Activated T-cell treated with anti-CD3 and anti-CD28 coated beads, Interleukin-2, amount 50 U/mL, for 24 hours (primary cell): ENCODE measurements around the gene DMD.
"Not testable (repeated sequence)": the region's sequence is repeated elsewhere in the genome, so short reads cannot be mapped to it uniquely, and the experiment has no call there.

Source experiments
- DNase-seq: peaks from one replicate; pipeline ENCODE4 v3.0.0-alpha.2; 2020
- H3K27ac Mint-ChIP-seq: 2 replicates; pipeline ENCODE4 v1.8.0; 2020; ENCODE audit warnings: mild to moderate bottlenecking, mixed read lengths
- H3K27me3 Mint-ChIP-seq: 2 replicates; pipeline ENCODE4 v1.8.0; 2020; ENCODE audit warnings: mixed read lengths
- H3K36me3 Mint-ChIP-seq: 2 replicates; pipeline ENCODE4 v1.8.0; 2020; ENCODE audit warnings: low read depth, mixed read lengths
- H3K4me1 Mint-ChIP-seq: 2 replicates; pipeline ENCODE4 v1.8.0; 2020; ENCODE audit warnings: low read depth, mixed read lengths
- H3K4me3 Mint-ChIP-seq: 2 replicates; pipeline ENCODE4 v1.8.0; 2020; ENCODE audit warnings: mild to moderate bottlenecking, moderate library complexity, mixed read lengths
- H3K9me3 Mint-ChIP-seq: 2 replicates; pipeline ENCODE4 v1.8.0; 2020; ENCODE audit warnings: mixed read lengths

The DMD gene

GRCh38 chrX:33128048-33128805, 83.1 kb downstream of the DMD start:
- Mint-ChIP-seq H3K4me1 (no peaks in the 10 kb centered on the region), H3K4me3 (no peak overlapping the region), H3K27me3 (peaks cover 8% of the 10 kb centered on the region), H3K9me3 (no peaks in the 10 kb centered on the region), H3K36me3 (no peaks in the 10 kb centered on the region), H3K27ac (no peak overlapping the region)
- no peak for DNase-seq

GRCh38 chrX:33126469-33126868, 84.9 kb downstream of the DMD start:
- no peak for DNase-seq
- Mint-ChIP-seq H3K4me3 (no peak overlapping the region), H3K4me1 (no peaks in the 10 kb centered on the region), H3K27me3 (peaks cover 8% of the 10 kb centered on the region), H3K9me3 (no peaks in the 10 kb centered on the region), H3K36me3 (no peaks in the 10 kb centered on the region), H3K27ac (no peak overlapping the region)

GRCh38 chrX:33109858-33110257, 101.5 kb downstream of the DMD start:
- Mint-ChIP-seq H3K9me3 (no peaks in the 10 kb centered on the region), H3K36me3 (no peaks in the 10 kb centered on the region), H3K4me1 (no peaks in the 10 kb centered on the region), H3K27me3 (peaks cover 10% of the 10 kb centered on the region), H3K4me3 (no peak overlapping the region), H3K27ac (no peak overlapping the region)
- no peak for DNase-seq

- H3K4me1 Mint-ChIP-seq: no peaks in the 10 kb centered on the region
- H3K9me3 Mint-ChIP-seq: no peaks in the 10 kb centered on the region
- no peak overlapping the region for H3K27ac Mint-ChIP-seq
- H3K36me3 Mint-ChIP-seq: no peaks in the 10 kb centered on the region
- DNase-seq: no peak
- no peak overlapping the region for H3K4me3 Mint-ChIP-seq
- H3K27me3 Mint-ChIP-seq: peaks cover 20% of the 10 kb centered on the region
Measured at GRCh38 chrX:33106737-33107136, 104.6 kb downstream of the DMD start.

GRCh38 chrX:33095079-33095478, 116.3 kb downstream of the DMD start:
- Mint-ChIP-seq H3K4me1 (no peaks in the 10 kb centered on the region), H3K36me3 (no peaks in the 10 kb centered on the region), H3K27ac (no peak overlapping the region), H3K27me3 (no peaks in the 10 kb centered on the region), H3K9me3 (no peaks in the 10 kb centered on the region), H3K4me3 (no peak overlapping the region)
- DNase-seq: no peak

GRCh38 chrX:33087411-33087810, 123.9 kb downstream of the DMD start:
- Mint-ChIP-seq H3K27me3 (peaks cover 5% of the 10 kb centered on the region), H3K4me1 (no peaks in the 10 kb centered on the region), H3K36me3 (no peaks in the 10 kb centered on the region), H3K9me3 (no peaks in the 10 kb centered on the region), H3K4me3 (no peak overlapping the region), H3K27ac (no peak overlapping the region)
- no peak for DNase-seq

GRCh38 chrX:33086886-33087285, 124.5 kb downstream of the DMD start:
- DNase-seq: no peak
- H3K4me1 Mint-ChIP-seq: no peaks in the 10 kb centered on the region
- H3K4me3 Mint-ChIP-seq: no peak overlapping the region
- H3K27ac Mint-ChIP-seq: no peak overlapping the region
- H3K36me3 Mint-ChIP-seq: no peaks in the 10 kb centered on the region
- H3K9me3 Mint-ChIP-seq: no peaks in the 10 kb centered on the region
- peaks cover 5% of the 10 kb centered on the region for H3K27me3 Mint-ChIP-seq

GRCh38 chrX:33082371-33082770, 129.0 kb downstream of the DMD start:
- H3K27ac Mint-ChIP-seq: no peak overlapping the region

GRCh38 chrX:33078273-33078672, 133.1 kb downstream of the DMD start:
- H3K36me3 Mint-ChIP-seq: no peaks in the 10 kb centered on the region
- no peaks in the 10 kb centered on the region for H3K4me1 Mint-ChIP-seq
- no peak overlapping the region for H3K27ac Mint-ChIP-seq
- H3K9me3 Mint-ChIP-seq: peaks cover 5% of the 10 kb centered on the region
- peaks cover 14% of the 10 kb centered on the region for H3K27me3 Mint-ChIP-seq
- H3K4me3 Mint-ChIP-seq: no peak overlapping the region
- DNase-seq: no peak

More at GRCh38 chrX:33082371-33082770, 129.0 kb downstream of the DMD start:
- H3K36me3 Mint-ChIP-seq: no peaks in the 10 kb centered on the region
- DNase-seq: no peak
- peaks cover 5% of the 10 kb centered on the region for H3K9me3 Mint-ChIP-seq
- no peak overlapping the region for H3K4me3 Mint-ChIP-seq
- peaks cover 5% of the 10 kb centered on the region for H3K27me3 Mint-ChIP-seq
- H3K4me1 Mint-ChIP-seq: no peaks in the 10 kb centered on the region

- H3K4me3 Mint-ChIP-seq, H3K4me1 Mint-ChIP-seq, H3K36me3 Mint-ChIP-seq, H3K9me3 Mint-ChIP-seq, H3K27ac Mint-ChIP-seq, DNase-seq: not testable (repeated sequence)
- H3K27me3 Mint-ChIP-seq: peaks cover 12% of the 10 kb centered on the region
Measured at GRCh38 chrX:33073660-33074059, 137.7 kb downstream of the DMD start.

GRCh38 chrX:33065415-33065814, 145.9 kb downstream of the DMD start:
- Mint-ChIP-seq H3K36me3 (no peaks in the 10 kb centered on the region), H3K9me3 (no peaks in the 10 kb centered on the region), H3K4me3 (no peak overlapping the region), H3K27ac (no peak overlapping the region), H3K4me1 (no peaks in the 10 kb centered on the region), H3K27me3 (peaks cover 5% of the 10 kb centered on the region)
- no peak for DNase-seq

- no peaks in the 10 kb centered on the region for H3K36me3 Mint-ChIP-seq
- H3K9me3 Mint-ChIP-seq: no peaks in the 10 kb centered on the region
- H3K27ac Mint-ChIP-seq: no peak overlapping the region
- no peak overlapping the region for H3K4me3 Mint-ChIP-seq
- no peaks in the 10 kb centered on the region for H3K4me1 Mint-ChIP-seq
- peaks cover 11% of the 10 kb centered on the region for H3K27me3 Mint-ChIP-seq
- DNase-seq: no peak
Measured at GRCh38 chrX:33062041-33062440, 149.3 kb downstream of the DMD start.

- no peaks in the 10 kb centered on the region for H3K36me3 Mint-ChIP-seq
- H3K4me1 Mint-ChIP-seq: no peaks in the 10 kb centered on the region
- H3K27ac Mint-ChIP-seq: no peak overlapping the region
- no peaks in the 10 kb centered on the region for H3K27me3 Mint-ChIP-seq
- H3K9me3 Mint-ChIP-seq: no peaks in the 10 kb centered on the region
- no peak for DNase-seq
- H3K4me3 Mint-ChIP-seq: no peak overlapping the region
Measured at GRCh38 chrX:33053001-33053400, 158.3 kb downstream of the DMD start.

GRCh38 chrX:33045882-33046281, 165.5 kb downstream of the DMD start:
- Mint-ChIP-seq H3K9me3 (no peaks in the 10 kb centered on the region), H3K27ac (no peak overlapping the region), H3K27me3 (no peaks in the 10 kb centered on the region), H3K4me3 (no peak overlapping the region), H3K36me3 (no peaks in the 10 kb centered on the region), H3K4me1 (no peaks in the 10 kb centered on the region)
- no peak for DNase-seq

GRCh38 chrX:33045245-33045644, 166.1 kb downstream of the DMD start:
- no peak for DNase-seq
- Mint-ChIP-seq H3K36me3 (no peaks in the 10 kb centered on the region), H3K4me1 (no peaks in the 10 kb centered on the region), H3K27ac (no peak overlapping the region), H3K9me3 (no peaks in the 10 kb centered on the region), H3K27me3 (no peaks in the 10 kb centered on the region), H3K4me3 (no peak overlapping the region)

GRCh38 chrX:33041141-33041540, 170.2 kb downstream of the DMD start:
- no peak for DNase-seq
- Mint-ChIP-seq H3K4me3 (no peak overlapping the region), H3K27me3 (no peaks in the 10 kb centered on the region), H3K27ac (no peak overlapping the region), H3K4me1 (no peaks in the 10 kb centered on the region), H3K36me3 (no peaks in the 10 kb centered on the region), H3K9me3 (no peaks in the 10 kb centered on the region)
